DND-41 (cell line): ENCODE data around the gene SLC1A7.

ENCODE experiments used
- ATAC-seq: fragments of 200-7000 bp; cut with Tn5 transposase; 3 replicates; pipeline ENCODE4 v1.9.1; 2021; ENCODE audit warnings: low read depth; ENCODE audit not compliant: insufficient read depth
- DNase-seq: peaks from one replicate; pipeline ENCODE4 v3.0.0-alpha.2; 2020
- H2AFZ ChIP-seq: 2 replicates; pipeline ENCODE4 v1.6.0; 2012; ENCODE audit warnings: low read depth, low read length
- H3K27ac ChIP-seq: 2 replicates; pipeline ENCODE4 v1.5.1; 2012; ENCODE audit warnings: low read length, inconsistent platforms
- H3K27me3 ChIP-seq: fragments of 200-600 bp; sonication (generic); 2 replicates; pipeline ENCODE4 v1.6.0; 2012; ENCODE audit warnings: low read length, mild to moderate bottlenecking, inconsistent platforms; ENCODE audit not compliant: insufficient read depth, poor library complexity
- H3K36me3 ChIP-seq: 2 replicates; pipeline ENCODE4 v1.5.1; 2012; ENCODE audit warnings: low read length, inconsistent platforms; ENCODE audit not compliant: insufficient read depth
- H3K4me1 ChIP-seq: 2 replicates; pipeline ENCODE4 v1.5.1; 2012; ENCODE audit warnings: mild to moderate bottlenecking, low read length; ENCODE audit not compliant: insufficient read depth
- H3K4me2 ChIP-seq: 2 replicates; pipeline ENCODE4 v1.6.0; 2012; ENCODE audit warnings: mild to moderate bottlenecking, moderate library complexity, low read length, inconsistent platforms; ENCODE audit not compliant: insufficient read depth
- H3K4me3 ChIP-seq, 2 experiments: fragments of 200-600 bp in 1 of 2; shearing (Covaris generic) in 1 of 2; 2 replicates each; pipeline ENCODE4 v1.5.1; 2012 to 2016; ENCODE audit warnings: inconsistent platforms in 2 of 2, low read length in 2 of 2, mild to moderate bottlenecking in 2 of 2, low read depth in 1 of 2, moderate library complexity in 1 of 2
- H3K79me2 ChIP-seq: 2 replicates; pipeline ENCODE4 v1.6.0; 2012; ENCODE audit warnings: low read length, inconsistent platforms; ENCODE audit not compliant: insufficient read depth
- H3K9ac ChIP-seq: 2 replicates; pipeline ENCODE4 v1.6.0; 2012; ENCODE audit warnings: low read depth, mild to moderate bottlenecking, inconsistent platforms, low read length, moderate library complexity
- H3K9me3 ChIP-seq: 2 replicates; pipeline ENCODE4 v1.5.1; 2012; ENCODE audit warnings: low read length, moderate library complexity, mild to moderate bottlenecking, inconsistent platforms; ENCODE audit not compliant: insufficient read depth, severe bottlenecking
- H4K20me1 ChIP-seq: 2 replicates; pipeline ENCODE4 v1.6.0; 2012; ENCODE audit warnings: low read length; ENCODE audit not compliant: insufficient read depth
- EZH2 ChIP-seq: IDR thresholded peaks from 3 replicates; pipeline ENCODE4 v1.6.1; 2012; ENCODE audit warnings: borderline replicate concordance, low read depth, mild to moderate bottlenecking, moderate library complexity, low read length, inconsistent platforms; ENCODE audit not compliant: severe bottlenecking
- TF ChIP-seq, protein P1 (sequence below): IDR thresholded peaks from 2 replicates; pipeline ENCODE4 v1.5.1; 2012; ENCODE audit warnings: borderline replicate concordance, low read length, moderate library complexity, mild to moderate bottlenecking; ENCODE audit not compliant: poor library complexity, severe bottlenecking; ENCODE audit errors: extremely low read depth

The SLC1A7 gene

GRCh38 chr1:53044926-53045325, 97.5 kb downstream of the SLC1A7 start:
- no peaks in the 10 kb centered on the region for H3K9me3 ChIP-seq
- H3K27me3 ChIP-seq = no peaks in the 10 kb centered on the region
- H3K4me2 ChIP-seq = no peak overlapping the region
- no peak for TF ChIP-seq EZH2
- TF ChIP-seq, protein P1, sequence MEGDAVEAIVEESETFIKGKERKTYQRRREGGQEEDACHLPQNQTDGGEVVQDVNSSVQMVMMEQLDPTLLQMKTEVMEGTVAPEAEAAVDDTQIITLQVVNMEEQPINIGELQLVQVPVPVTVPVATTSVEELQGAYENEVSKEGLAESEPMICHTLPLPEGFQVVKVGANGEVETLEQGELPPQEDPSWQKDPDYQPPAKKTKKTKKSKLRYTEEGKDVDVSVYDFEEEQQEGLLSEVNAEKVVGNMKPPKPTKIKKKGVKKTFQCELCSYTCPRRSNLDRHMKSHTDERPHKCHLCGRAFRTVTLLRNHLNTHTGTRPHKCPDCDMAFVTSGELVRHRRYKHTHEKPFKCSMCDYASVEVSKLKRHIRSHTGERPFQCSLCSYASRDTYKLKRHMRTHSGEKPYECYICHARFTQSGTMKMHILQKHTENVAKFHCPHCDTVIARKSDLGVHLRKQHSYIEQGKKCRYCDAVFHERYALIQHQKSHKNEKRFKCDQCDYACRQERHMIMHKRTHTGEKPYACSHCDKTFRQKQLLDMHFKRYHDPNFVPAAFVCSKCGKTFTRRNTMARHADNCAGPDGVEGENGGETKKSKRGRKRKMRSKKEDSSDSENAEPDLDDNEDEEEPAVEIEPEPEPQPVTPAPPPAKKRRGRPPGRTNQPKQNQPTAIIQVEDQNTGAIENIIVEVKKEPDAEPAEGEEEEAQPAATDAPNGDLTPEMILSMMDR = no peak
- no peaks in the 10 kb centered on the region for H4K20me1 ChIP-seq
- H3K4me1 ChIP-seq = no peaks in the 10 kb centered on the region
- peaks cover 17% of the 10 kb centered on the region; the same call in 1 of the 2 replicates for H3K36me3 ChIP-seq
- no peak overlapping the region for H3K9ac ChIP-seq
- H2AFZ ChIP-seq = no peak overlapping the region
- H3K79me2 ChIP-seq = no peaks in the 10 kb centered on the region
- H3K4me3 ChIP-seq = no peak overlapping the region
- DNase-seq = no peak
- H3K27ac ChIP-seq = no peak overlapping the region
- no peak for ATAC-seq

- no peak overlapping the region for H3K9ac ChIP-seq
- no peak overlapping the region for H2AFZ ChIP-seq
- TF ChIP-seq, protein P1 = no peak
- TF ChIP-seq EZH2 = no peak
- no peaks in the 10 kb centered on the region for H3K79me2 ChIP-seq
- peaks cover 24% of the 10 kb centered on the region; the same call in 1 of the 2 replicates for H3K36me3 ChIP-seq
- no peaks in the 10 kb centered on the region for H4K20me1 ChIP-seq
- no peaks in the 10 kb centered on the region for H3K4me1 ChIP-seq
- H3K4me3 ChIP-seq = no peak overlapping the region
- H3K27ac ChIP-seq = no peak overlapping the region
- DNase-seq = no peak
- no peak for ATAC-seq
- no peaks in the 10 kb centered on the region for H3K9me3 ChIP-seq
- no peaks in the 10 kb centered on the region for H3K27me3 ChIP-seq
- H3K4me2 ChIP-seq = no peak overlapping the region
Measured at GRCh38 chr1:53043271-53043670, 99.2 kb downstream of the SLC1A7 start.

DNA sequence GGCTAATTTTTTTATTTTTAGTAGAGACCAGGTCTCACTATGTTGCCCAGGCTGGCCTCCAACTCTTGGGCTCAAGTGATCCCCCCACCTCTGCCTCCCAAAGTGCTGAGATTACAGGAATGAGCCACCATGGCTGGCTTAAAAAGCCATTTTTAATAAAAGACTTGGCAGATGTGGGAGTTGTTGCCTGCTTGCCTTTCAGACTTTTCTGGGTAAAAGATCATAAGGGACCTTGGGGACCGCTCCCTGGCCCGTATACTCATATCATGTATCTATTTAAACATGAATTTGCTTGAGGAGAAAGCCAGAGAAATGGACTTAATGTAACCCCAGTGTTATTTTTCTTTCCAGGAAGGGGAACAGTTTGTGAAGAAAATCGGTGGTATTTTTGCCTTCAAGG, 103.9 kb downstream of the SLC1A7 start:
- Histone ChIP-seq H3K9ac (no peak overlapping the region), H3K27ac (no peak overlapping the region), H3K9me3 (no peaks in the 10 kb centered on the region), H3K4me1 (no peaks in the 10 kb centered on the region), H2AFZ (no peak overlapping the region), H3K4me3 (no peak overlapping the region), H4K20me1 (no peaks in the 10 kb centered on the region), H3K36me3 (peaks cover 17% of the 10 kb centered on the region; the same call in 1 of the 2 replicates), H3K4me2 (no peak overlapping the region), H3K27me3 (no peaks in the 10 kb centered on the region), H3K79me2 (no peaks in the 10 kb centered on the region)
- ATAC-seq (no peak), DNase-seq (no peak)
- no peak for TF ChIP-seq EZH2
- TF ChIP-seq, protein P1 = no peak
